HEK293 (cell line): ENCODE results near the gene PRPSAP2.

ENCODE experiments used
- CTCF ChIA-PET: fragments of 350-600 bp; formaldehyde crosslinking; extraction: SDS; loops from one replicate; lab custom pipeline; 2021; ENCODE audit warnings: antibody characterized with exemption; lab: Yijun Ruan, JAX
- POLR2A ChIA-PET: fragments of 300-600 bp; formaldehyde crosslinking; extraction: SDS; loops from one replicate; lab custom pipeline; 2020; ENCODE audit warnings: antibody characterized with exemption, inconsistent platforms; lab: Yijun Ruan, JAX
- H3K27ac ChIP-seq: fragments of 200-500 bp; sonication (Bioruptor generic); 2 replicates; pipeline ENCODE4 v1.5.1; 2014; ENCODE audit warnings: low read depth, low read length, control low read depth, inconsistent platforms; ENCODE audit errors: extremely low read depth
- H3K36me3 ChIP-seq, 2 experiments: fragments of 200-500 bp in 1 of 2; sonication (Bioruptor generic) in 1 of 2; 1 replicate in 1 of 2; 2 replicates in 1 of 2; pipeline ENCODE4 v1.5.1; 2014 to 2017; ENCODE audit warnings: inconsistent platforms in 2 of 2, low read length in 2 of 2; ENCODE audit not compliant: control insufficient read depth in 2 of 2, insufficient read depth in 1 of 2
- H3K4me1 ChIP-seq: fragments of 200-500 bp; sonication (Bioruptor generic); 2 replicates; pipeline ENCODE4 v1.5.1; 2014; ENCODE audit warnings: mild to moderate bottlenecking, low read length, inconsistent platforms; ENCODE audit not compliant: control insufficient read depth, insufficient read depth
- H3K4me3 ChIP-seq: 2 replicates; pipeline ENCODE4 v1.5.1; 2011; ENCODE audit warnings: low read depth, mild to moderate bottlenecking, control low read depth, low read length, moderate library complexity
- H3K9me3 ChIP-seq: fragments of 200-500 bp; sonication (Bioruptor generic); 2 replicates; pipeline ENCODE4 v1.5.1; 2014; ENCODE audit warnings: low read depth, low read length, inconsistent platforms; ENCODE audit not compliant: control insufficient read depth, insufficient read depth
- BCL11B ChIP-seq: fragments of 450-650 bp; formaldehyde crosslinking; IDR thresholded peaks from 2 replicates; pipeline ENCODE4 v1.5.1; 2016; ENCODE audit warnings: low read depth, missing biosample characterization, missing genetic modification characterization
- CTCF ChIP-seq: fragments of 450-650 bp; formaldehyde crosslinking; IDR thresholded peaks from 2 replicates; pipeline ENCODE4 v1.5.1; 2016; ENCODE audit warnings: missing biosample characterization, missing genetic modification characterization
- INSM2 ChIP-seq: fragments of 450-650 bp; formaldehyde crosslinking; IDR thresholded peaks from 2 replicates; pipeline ENCODE4 v1.5.1; 2016; ENCODE audit warnings: missing biosample characterization, missing genetic modification characterization
- PRDM4 ChIP-seq: fragments of 450-650 bp; formaldehyde crosslinking; IDR thresholded peaks from 2 replicates; pipeline ENCODE4 v1.5.1; 2017; ENCODE audit warnings: missing biosample characterization, missing genetic modification characterization
- PRDM6 ChIP-seq: fragments of 450-650 bp; formaldehyde crosslinking; IDR thresholded peaks from 2 replicates; pipeline ENCODE4 v1.5.1; 2017; ENCODE audit warnings: missing biosample characterization, missing genetic modification characterization
- ZBTB1 ChIP-seq: fragments of 450-650 bp; formaldehyde crosslinking; IDR thresholded peaks from 2 replicates; pipeline ENCODE4 v1.5.1; 2016; ENCODE audit warnings: missing biosample characterization, missing genetic modification characterization
- ZBTB10 ChIP-seq: fragments of 450-650 bp; formaldehyde crosslinking; IDR thresholded peaks from 2 replicates; pipeline ENCODE4 v1.5.1; 2016; ENCODE audit warnings: missing biosample characterization, missing genetic modification characterization
- ZBTB17 ChIP-seq: fragments of 450-650 bp; formaldehyde crosslinking; IDR thresholded peaks from 2 replicates; pipeline ENCODE4 v1.5.1; 2016; ENCODE audit warnings: missing biosample characterization, missing genetic modification characterization
- ZEB2 ChIP-seq: fragments of 450-650 bp; formaldehyde crosslinking; IDR thresholded peaks from 2 replicates; pipeline ENCODE4 v1.5.1; 2016; ENCODE audit warnings: missing biosample characterization, missing genetic modification characterization
- ZNF248 ChIP-seq: fragments of 450-650 bp; formaldehyde crosslinking; IDR thresholded peaks from 2 replicates; pipeline ENCODE4 v1.5.1; 2017; ENCODE audit warnings: missing biosample characterization, missing genetic modification characterization
- ZNF26 ChIP-seq: fragments of 450-650 bp; formaldehyde crosslinking; IDR thresholded peaks from 2 replicates; pipeline ENCODE4 v1.5.1; 2016; ENCODE audit warnings: missing biosample characterization, missing genetic modification characterization
- ZNF274 ChIP-seq, 2 experiments: fragments of 200-500 bp in 1 of 2; fragments of 450-650 bp in 1 of 2; sonication (Bioruptor generic) in 1 of 2; formaldehyde crosslinking in 1 of 2; IDR thresholded peaks; 2 replicates each; pipeline versions ENCODE4 v1.5.1 to v1.6.1; 2014 to 2016; ENCODE audit warnings: borderline replicate concordance in 1 of 2, inconsistent platforms in 1 of 2, low read length in 1 of 2, missing biosample characterization in 1 of 2, missing genetic modification characterization in 1 of 2
- ZNF354C ChIP-seq: fragments of 450-650 bp; formaldehyde crosslinking; IDR thresholded peaks from 2 replicates; pipeline ENCODE4 v1.5.1; 2016; ENCODE audit warnings: missing biosample characterization, missing genetic modification characterization, low read depth, borderline replicate concordance
- ZNF423 ChIP-seq: fragments of 450-650 bp; formaldehyde crosslinking; IDR thresholded peaks from 2 replicates; pipeline ENCODE4 v1.5.1; 2016; ENCODE audit warnings: missing biosample characterization, missing genetic modification characterization
- ZNF585B ChIP-seq: fragments of 450-650 bp; formaldehyde crosslinking; IDR thresholded peaks from 2 replicates; pipeline ENCODE4 v1.5.1; 2016; ENCODE audit warnings: missing biosample characterization, missing genetic modification characterization
- ZNF639 ChIP-seq: fragments of 450-650 bp; formaldehyde crosslinking; IDR thresholded peaks from 2 replicates; pipeline ENCODE4 v1.5.1; 2016; ENCODE audit warnings: missing biosample characterization, missing genetic modification characterization
- ZNF768 ChIP-seq: fragments of 450-650 bp; formaldehyde crosslinking; IDR thresholded peaks from 2 replicates; pipeline ENCODE4 v1.5.1; 2018; ENCODE audit warnings: missing biosample characterization, mild to moderate bottlenecking, missing genetic modification characterization
- ZNF792 ChIP-seq: fragments of 450-650 bp; formaldehyde crosslinking; IDR thresholded peaks from 2 replicates; pipeline ENCODE4 v1.5.1; 2016; ENCODE audit warnings: missing biosample characterization, missing genetic modification characterization
- ZSCAN5A ChIP-seq: fragments of 450-650 bp; formaldehyde crosslinking; IDR thresholded peaks from 2 replicates; pipeline ENCODE4 v1.5.1; 2016; ENCODE audit warnings: missing biosample characterization, missing genetic modification characterization

Gene PRPSAP2

GRCh38 chr17:18891541-18891940 is 33.6 kb downstream of the PRPSAP2 start (continued):
- TF ChIP-seq ZBTB10 (tag by site-specific recombination), result no peak

- Histone ChIP-seq H3K4me1 (no peaks in the 10 kb centered on the region), H3K36me3 (peaks cover 59 to 81% of the 10 kb centered on the region in 2 experiments), H3K9me3 (no peaks in the 10 kb centered on the region), H3K27ac (no peak overlapping the region), H3K4me3 (no peak overlapping the region)
- TF ChIP-seq ZNF274 (IDR thresholded peaks at IDR 0.05; ENCODE audit: low read length) (no peak), ZNF274 (tag by site-specific recombination; IDR thresholded peaks at IDR 0.05; ENCODE audit: borderline replicate concordance) (no peak), BCL11B (no peak), PRDM4 (tag by site-specific recombination) (no peak), ZSCAN5A (tag by site-specific recombination) (no peak), ZEB2 (tag by site-specific recombination) (no peak), ZNF248 (tag by site-specific recombination) (no peak), ZNF792 (no peak), ZBTB1 (tag by site-specific recombination) (no peak), CTCF (tag by site-specific recombination) (no peak), ZNF585B (tag by site-specific recombination) (no peak), ZNF26 (tag by site-specific recombination) (no peak), ZNF354C (tag by site-specific recombination) (no peak), INSM2 (no peak), ZNF768 (tag by site-specific recombination) (no peak), ZNF423 (tag by site-specific recombination) (no peak), ZNF639 (no peak), PRDM6 (tag by site-specific recombination) (no peak), ZBTB17 (tag by site-specific recombination) (no peak)
- POLR2A ChIA-PET, result interaction anchor here (0.9 kb wide), 1 partner anchor 38 kb away, joined by 6 read pairs; the partner anchor contains the start of gene PRPSAP2
- CTCF ChIA-PET, result no interaction called here
These were observed 38.2 kb downstream of the PRPSAP2 start for GRCh38 chr17:18896146-18896545.
